ENCODE results near the gene CCT6A.
"Not testable (repeated sequence)": the region's sequence is repeated elsewhere in the genome, so short reads cannot be mapped to it uniquely, and the experiment has no call there.

The CCT6A gene, protein sequence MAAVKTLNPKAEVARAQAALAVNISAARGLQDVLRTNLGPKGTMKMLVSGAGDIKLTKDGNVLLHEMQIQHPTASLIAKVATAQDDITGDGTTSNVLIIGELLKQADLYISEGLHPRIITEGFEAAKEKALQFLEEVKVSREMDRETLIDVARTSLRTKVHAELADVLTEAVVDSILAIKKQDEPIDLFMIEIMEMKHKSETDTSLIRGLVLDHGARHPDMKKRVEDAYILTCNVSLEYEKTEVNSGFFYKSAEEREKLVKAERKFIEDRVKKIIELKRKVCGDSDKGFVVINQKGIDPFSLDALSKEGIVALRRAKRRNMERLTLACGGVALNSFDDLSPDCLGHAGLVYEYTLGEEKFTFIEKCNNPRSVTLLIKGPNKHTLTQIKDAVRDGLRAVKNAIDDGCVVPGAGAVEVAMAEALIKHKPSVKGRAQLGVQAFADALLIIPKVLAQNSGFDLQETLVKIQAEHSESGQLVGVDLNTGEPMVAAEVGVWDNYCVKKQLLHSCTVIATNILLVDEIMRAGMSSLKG

DNA sequence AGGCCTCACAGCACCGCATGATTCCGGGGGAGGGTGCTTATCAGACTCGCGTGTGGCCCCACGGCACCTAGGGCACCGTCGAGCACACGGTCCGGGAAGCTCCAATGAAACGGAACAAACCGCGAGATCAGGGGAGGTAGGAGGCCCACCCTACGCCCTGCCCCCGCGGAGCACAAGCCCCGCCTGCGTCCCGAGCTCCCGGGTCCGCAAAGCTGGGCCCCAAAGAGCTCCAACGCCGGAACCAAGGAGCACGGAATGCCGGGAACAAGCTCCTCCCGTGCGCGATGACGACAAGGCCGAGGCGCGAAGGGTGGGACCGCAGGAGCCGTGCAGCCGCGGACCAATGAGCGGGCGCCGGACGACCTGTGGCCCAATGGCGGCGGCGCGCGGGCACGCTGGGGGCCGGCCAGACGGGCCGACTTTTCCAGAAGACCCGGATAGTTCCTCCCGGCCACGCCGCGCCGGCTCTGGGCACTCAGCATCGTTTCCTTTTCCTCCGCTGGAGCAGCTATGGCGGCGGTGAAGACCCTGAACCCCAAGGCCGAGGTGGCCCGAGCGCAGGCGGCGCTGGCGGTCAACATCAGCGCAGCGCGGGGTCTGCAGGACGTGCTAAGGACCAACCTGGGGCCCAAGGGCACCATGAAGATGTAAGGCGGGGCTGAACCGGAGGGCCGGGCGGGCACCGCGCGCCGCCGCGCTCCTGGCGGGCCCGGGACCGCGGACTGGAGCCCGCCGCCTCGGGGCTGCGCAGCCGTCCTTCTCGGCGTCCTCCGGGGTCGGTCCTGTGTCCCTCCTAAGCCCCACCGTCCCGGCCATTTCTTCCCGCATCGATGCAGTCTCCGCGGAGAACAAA lies at the start of gene CCT6A, which contains the start of gene PSPH:
Gene CCT6A (plus strand): TSS at position 427 of the 853 bp plus-strand sequence. CDS start 84 bp downstream, at position 511.
Gene PSPH (minus strand): TSS at position 106 of the 853 bp plus-strand sequence. CDS start 30,232 bp downstream, outside the sequence.
- DNase-seq (ENCODE audit: low read depth, low spot score) = peak; percentile 86
- CTCF ChIA-PET = interaction anchor here (0.9 to 1.8 kb wide), 3 partner anchors 11 to 21 kb away, joined by 3 to 4 read pairs (median 3); no protein-coding TSS in a partner anchor
- TF ChIP-seq, protein P1, sequence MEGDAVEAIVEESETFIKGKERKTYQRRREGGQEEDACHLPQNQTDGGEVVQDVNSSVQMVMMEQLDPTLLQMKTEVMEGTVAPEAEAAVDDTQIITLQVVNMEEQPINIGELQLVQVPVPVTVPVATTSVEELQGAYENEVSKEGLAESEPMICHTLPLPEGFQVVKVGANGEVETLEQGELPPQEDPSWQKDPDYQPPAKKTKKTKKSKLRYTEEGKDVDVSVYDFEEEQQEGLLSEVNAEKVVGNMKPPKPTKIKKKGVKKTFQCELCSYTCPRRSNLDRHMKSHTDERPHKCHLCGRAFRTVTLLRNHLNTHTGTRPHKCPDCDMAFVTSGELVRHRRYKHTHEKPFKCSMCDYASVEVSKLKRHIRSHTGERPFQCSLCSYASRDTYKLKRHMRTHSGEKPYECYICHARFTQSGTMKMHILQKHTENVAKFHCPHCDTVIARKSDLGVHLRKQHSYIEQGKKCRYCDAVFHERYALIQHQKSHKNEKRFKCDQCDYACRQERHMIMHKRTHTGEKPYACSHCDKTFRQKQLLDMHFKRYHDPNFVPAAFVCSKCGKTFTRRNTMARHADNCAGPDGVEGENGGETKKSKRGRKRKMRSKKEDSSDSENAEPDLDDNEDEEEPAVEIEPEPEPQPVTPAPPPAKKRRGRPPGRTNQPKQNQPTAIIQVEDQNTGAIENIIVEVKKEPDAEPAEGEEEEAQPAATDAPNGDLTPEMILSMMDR (IDR thresholded peaks at IDR 0.05; ENCODE audit: insufficient read depth, low read length, missing control alignments) = no peak
- POLR2A ChIA-PET = interaction anchor here (0.8 to 1.7 kb wide), 9 partner anchors 11 to 43 kb away, joined by 3 to 18 read pairs (median 6); partner anchors contain the start of gene SUMF2
- H3K4me3 ChIP-seq (ENCODE audit: low read depth, low read length) = peak within 1 kb of the TSS; percentile 93

- TF ChIP-seq, protein P1 (IDR thresholded peaks at IDR 0.05; ENCODE audit: insufficient read depth, low read length, missing control alignments) = no peak
- ChIA-PET CTCF (interaction anchor here (1.4 to 6.0 kb wide), 6 partner anchors 11 to 70 kb away, joined by 4 to 72 read pairs (median 6); no protein-coding TSS in a partner anchor), POLR2A (no interaction called here)
- no peak for DNase-seq (ENCODE audit: low read depth, low spot score)
- H3K4me3 ChIP-seq (ENCODE audit: low read depth, low read length) = no peak overlapping the region
Observed at GRCh38 chr7:56003749-56004148, 47.8 kb upstream of the CCT6A start.

- ChIA-PET CTCF (interaction anchor here (0.8 to 6.0 kb wide), 12 partner anchors 8 to 86 kb away, joined by 3 to 72 read pairs (median 4); partner anchors contain the start of gene PHKG1), POLR2A (interaction anchor here (0.7 kb wide), 1 partner anchor 64 kb away, joined by 6 read pairs; no protein-coding TSS in a partner anchor)
- DNase-seq (ENCODE audit: low read depth, low spot score) = no peak
- TF ChIP-seq, protein P1 (IDR thresholded peaks at IDR 0.05; ENCODE audit: insufficient read depth, low read length, missing control alignments) = no peak
- no peak overlapping the region for H3K4me3 ChIP-seq (ENCODE audit: low read depth, low read length)
Observed at GRCh38 chr7:56007167-56007652, 44.4 kb upstream of the CCT6A start.

GRCh38 chr7:56007891-56008290 lies 43.7 kb upstream of the CCT6A start:
- TF ChIP-seq, protein P1 (IDR thresholded peaks at IDR 0.05; ENCODE audit: insufficient read depth, low read length, missing control alignments) = no peak
- ChIA-PET POLR2A (interaction anchor here (1.0 to 1.2 kb wide), 2 partner anchors 11 to 43 kb away, joined by 4 to 6 read pairs; partner anchors contain the start of genes CCT6A and PSPH), CTCF (interaction anchor here (0.8 to 6.0 kb wide), 5 partner anchors 9 to 85 kb away, joined by 4 to 72 read pairs (median 5); partner anchors contain the start of gene PHKG1)
- DNase-seq (ENCODE audit: low read depth, low spot score) = no peak
- no peak overlapping the region for H3K4me3 ChIP-seq (ENCODE audit: low read depth, low read length)

GRCh38 chr7:56009695-56010094 lies 41.9 kb upstream of the CCT6A start:
- TF ChIP-seq, protein P1 (IDR thresholded peaks at IDR 0.05; ENCODE audit: insufficient read depth, low read length, missing control alignments) = no peak
- no peak overlapping the region for H3K4me3 ChIP-seq (ENCODE audit: low read depth, low read length)
- no peak for DNase-seq (ENCODE audit: low read depth, low spot score)
- CTCF ChIA-PET = no interaction called here
- POLR2A ChIA-PET = no interaction called here

DNA sequence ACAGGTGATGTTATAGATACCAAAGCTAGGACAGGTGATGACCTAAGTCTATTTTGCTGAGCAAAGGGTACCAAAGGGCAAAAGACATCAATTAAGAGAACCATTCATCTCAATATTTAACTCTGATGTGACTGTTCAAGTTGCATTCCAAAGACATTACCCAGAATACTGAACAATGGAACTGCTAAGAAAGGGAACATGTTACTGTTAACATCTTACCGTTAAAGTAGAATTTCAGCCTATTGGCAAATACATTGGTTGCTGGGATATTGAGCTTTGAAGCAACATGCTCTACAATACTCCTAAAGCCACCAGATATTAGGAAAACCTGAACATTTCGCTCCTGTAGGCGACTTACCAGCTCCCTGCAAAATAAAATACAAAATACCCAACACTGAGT lies 34.5 kb upstream of the CCT6A start:
- DNase-seq (ENCODE audit: low read depth, low spot score); POLR2A ChIA-PET; H3K4me3 ChIP-seq (ENCODE audit: low read depth, low read length): not testable (repeated sequence)
- CTCF ChIA-PET = interaction anchor here (0.7 kb wide), 1 partner anchor 76 kb away, joined by 3 read pairs; no protein-coding TSS in a partner anchor
